NK-92 treated with Interleukin-12 subunit alpha and Interleukin-12 subunit beta, amount 100 ng/mL, for 24 hours (cell line): ENCODE data around the gene CCDC201.

ENCODE experiments used
- DNase-seq: peaks from one replicate; lab custom pipeline; 2025; lab: John Stamatoyannopoulos, UW

The CCDC201 gene

GRCh38 chr7:45893374-45893995, 20.6 kb upstream of the CCDC201 start:
- no peak for DNase-seq

GRCh38 chr7:45892407-45893035, 19.6 kb upstream of the CCDC201 start:
- DNase-seq, result no peak

GRCh38 chr7:45891462-45892402, 18.9 kb upstream of the CCDC201 start:
- DNase-seq, result no peak

GRCh38 chr7:45890902-45891461, 18.1 kb upstream of the CCDC201 start:
- no peak for DNase-seq

GRCh38 chr7:45890125-45890901, 17.4 kb upstream of the CCDC201 start:
- DNase-seq, result no peak

GRCh38 chr7:45889367-45890067, 16.6 kb upstream of the CCDC201 start:
- no peak for DNase-seq

- DNase-seq, result no peak
Measured at GRCh38 chr7:45888993-45889366, 16.1 kb upstream of the CCDC201 start.

GRCh38 chr7:45888185-45888992, 15.5 kb upstream of the CCDC201 start, which contains the start of gene IGFBP1:
IGFBP1 (plus strand) TSS chr7:45888488; CDS start chr7:45888653, 165 bp downstream.
- DNase-seq, result no peak

GRCh38 chr7:45886931-45887667, 14.2 kb upstream of the CCDC201 start:
- no peak for DNase-seq

GRCh38 chr7:45885264-45885882, 12.5 kb upstream of the CCDC201 start:
- DNase-seq, result no peak

- DNase-seq, result no peak
Measured at GRCh38 chr7:45884136-45884535, 11.3 kb upstream of the CCDC201 start.

GRCh38 chr7:45882465-45882810, 9.6 kb upstream of the CCDC201 start:
- no peak for DNase-seq

GRCh38 chr7:45881759-45882464, 9.0 kb upstream of the CCDC201 start:
- no peak for DNase-seq

- DNase-seq, result no peak
Measured at GRCh38 chr7:45881280-45881758, 8.4 kb upstream of the CCDC201 start.

- no peak for DNase-seq
Measured at GRCh38 chr7:45880433-45880860, 7.6 kb upstream of the CCDC201 start.

GRCh38 chr7:45878457-45879144, 5.7 kb upstream of the CCDC201 start:
- no peak for DNase-seq

- DNase-seq, result no peak
Measured at GRCh38 chr7:45876519-45876918, 3.6 kb upstream of the CCDC201 start.
